Measurements from ENCODE around the gene SYT8. TPM values are rescaled to one million over a fixed set of nuclear protein-coding genes. Genes with fewer than 3 reads are reported as not detected.

SYT8 gene
- total RNA-seq, 2 experiments from 2014 or later: not detected

DNA sequence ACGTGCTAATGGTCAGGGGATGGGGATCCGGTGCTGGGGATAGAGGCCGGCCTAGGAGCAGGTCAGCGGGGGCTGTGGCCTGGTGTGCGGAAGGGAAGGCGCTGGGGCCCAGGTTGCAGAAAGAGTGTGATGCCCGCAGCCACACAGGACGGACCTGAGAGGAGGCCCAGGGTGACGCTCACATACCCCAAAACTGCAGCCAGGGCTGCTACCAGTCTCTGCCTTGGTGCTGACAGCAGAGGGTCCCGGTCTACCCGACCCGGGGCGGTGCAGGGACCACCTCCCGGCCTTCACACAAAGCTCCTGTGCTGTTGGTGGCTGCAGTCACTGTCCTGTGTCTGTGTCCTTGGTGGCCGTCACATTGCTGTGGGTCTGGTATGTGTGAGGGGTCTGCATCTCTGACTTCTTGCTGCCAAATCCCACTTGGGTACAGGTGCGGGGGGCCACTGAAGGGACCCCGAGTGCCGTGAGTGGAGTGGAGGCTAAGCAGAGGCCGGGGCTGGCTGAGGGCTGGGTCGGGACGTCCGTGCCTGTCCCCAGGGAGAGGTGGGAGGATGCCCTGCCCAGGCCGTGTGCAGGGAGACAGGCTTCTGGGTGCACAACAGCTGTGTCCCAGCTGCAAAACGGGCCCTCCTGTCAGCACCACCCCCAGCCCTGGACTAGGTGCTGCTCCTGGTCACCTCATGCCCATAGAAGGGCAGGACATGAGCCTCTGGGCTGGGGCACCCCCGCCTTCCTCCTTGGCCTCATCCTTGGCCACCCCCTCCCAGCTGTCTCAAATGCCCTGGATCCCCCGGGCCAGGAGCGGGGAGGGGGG lies 19.6 kb downstream of the SYT8 start:
- DNase-seq (ENCODE audit: low spot score): peak; percentile 78
- intact Hi-C loops (cut with micrococcal nuclease; ENCODE audit: unreplicated experiment): loop anchor here (2.0 to 5.0 kb wide), 3 partner anchors 28 to 533 kb away; no protein-coding TSS in a partner anchor
- CTCF ChIA-PET (ENCODE audit: unreplicated experiment): interaction anchor here (1.1 kb wide), 1 partner anchor 14 kb away, joined by 10 read pairs; no protein-coding TSS in a partner anchor

DNA sequence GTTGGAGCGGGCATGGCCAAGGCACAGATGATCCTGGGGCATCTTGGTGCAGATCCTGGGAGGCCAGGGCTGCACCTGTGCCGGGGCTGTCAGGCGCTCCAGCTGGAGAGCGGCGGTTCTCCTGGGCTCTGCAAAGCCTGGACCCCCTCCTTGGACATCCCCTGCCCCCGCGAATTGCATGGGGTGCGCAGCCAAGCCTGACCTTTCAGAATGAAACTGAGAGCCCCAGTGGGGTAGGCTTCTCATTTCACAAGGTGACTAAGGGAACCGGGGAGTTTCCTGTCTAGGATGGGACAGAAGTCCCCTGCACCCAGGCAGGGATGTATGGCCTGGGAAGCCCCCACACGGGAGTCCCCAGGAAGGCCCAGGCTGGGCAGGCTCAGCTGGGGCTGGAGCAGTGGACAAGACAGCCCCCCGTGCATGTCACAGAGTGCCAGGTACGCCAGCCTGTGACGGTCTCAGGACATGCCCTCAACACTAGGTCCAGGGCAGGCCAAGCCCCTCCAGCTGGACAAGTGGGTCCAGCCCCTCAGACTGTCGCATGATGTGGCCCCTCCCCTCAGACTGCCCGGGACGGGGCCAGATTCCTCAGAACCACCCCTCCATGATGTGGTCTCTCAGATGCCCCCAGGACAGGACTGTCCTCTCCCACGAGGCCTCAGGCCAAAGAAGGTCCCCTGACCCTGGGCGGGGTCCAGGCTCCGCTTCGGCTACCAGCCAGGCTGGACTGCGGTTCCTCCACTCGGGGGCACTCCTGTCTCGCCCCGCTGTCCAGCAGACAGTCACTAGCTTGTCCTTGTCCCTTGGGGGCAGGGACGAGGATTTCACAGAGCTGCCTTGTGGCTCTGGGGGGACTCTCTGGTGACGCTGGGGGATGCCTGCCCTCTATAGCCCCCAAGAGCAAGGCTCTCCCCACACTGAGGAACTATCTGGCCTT lies 20.4 kb downstream of the SYT8 start:
- H3K79me2 ChIP-seq (ENCODE audit: insufficient read depth, low read depth, low read length): peaks cover 29% of the 10 kb centered on the region
- peak overlapping the region; percentile 96 for H3K27ac ChIP-seq (ENCODE audit: low read depth, low read length, poor library complexity, severe bottlenecking)
- H3K4me2 ChIP-seq (ENCODE audit: low read length): peak overlapping the region; percentile 85
- peaks cover 45% of the 10 kb centered on the region for H3K4me1 ChIP-seq (ENCODE audit: insufficient read depth, low read length, poor library complexity, severe bottlenecking)
- TF ChIP-seq, protein P1, sequence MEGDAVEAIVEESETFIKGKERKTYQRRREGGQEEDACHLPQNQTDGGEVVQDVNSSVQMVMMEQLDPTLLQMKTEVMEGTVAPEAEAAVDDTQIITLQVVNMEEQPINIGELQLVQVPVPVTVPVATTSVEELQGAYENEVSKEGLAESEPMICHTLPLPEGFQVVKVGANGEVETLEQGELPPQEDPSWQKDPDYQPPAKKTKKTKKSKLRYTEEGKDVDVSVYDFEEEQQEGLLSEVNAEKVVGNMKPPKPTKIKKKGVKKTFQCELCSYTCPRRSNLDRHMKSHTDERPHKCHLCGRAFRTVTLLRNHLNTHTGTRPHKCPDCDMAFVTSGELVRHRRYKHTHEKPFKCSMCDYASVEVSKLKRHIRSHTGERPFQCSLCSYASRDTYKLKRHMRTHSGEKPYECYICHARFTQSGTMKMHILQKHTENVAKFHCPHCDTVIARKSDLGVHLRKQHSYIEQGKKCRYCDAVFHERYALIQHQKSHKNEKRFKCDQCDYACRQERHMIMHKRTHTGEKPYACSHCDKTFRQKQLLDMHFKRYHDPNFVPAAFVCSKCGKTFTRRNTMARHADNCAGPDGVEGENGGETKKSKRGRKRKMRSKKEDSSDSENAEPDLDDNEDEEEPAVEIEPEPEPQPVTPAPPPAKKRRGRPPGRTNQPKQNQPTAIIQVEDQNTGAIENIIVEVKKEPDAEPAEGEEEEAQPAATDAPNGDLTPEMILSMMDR (conservative IDR thresholded peaks at IDR 0.05; ENCODE audit: low read length): no peak
- no peak for TF ChIP-seq EZH2phosphoT487 (IDR thresholded peaks at IDR 0.05; ENCODE audit: borderline replicate concordance, low read depth, low read length)
- DNase-seq (ENCODE audit: low spot score): peak; percentile 34
- ChIA-PET CTCF (ENCODE audit: unreplicated experiment) (no interaction called here), POLR2A (interaction anchor here (0.6 kb wide), 1 partner anchor 22 kb away, joined by 3 read pairs; no protein-coding TSS in a partner anchor)
- H3K9me3 ChIP-seq (ENCODE audit: low read length): no peaks in the 10 kb centered on the region
- H4K20me1 ChIP-seq (ENCODE audit: insufficient read depth, low read length): peaks cover 10% of the 10 kb centered on the region
- no TSS peak for BruUV-seq (replicated peaks)
- intact Hi-C loops (cut with micrococcal nuclease; ENCODE audit: unreplicated experiment): loop anchor here (2.0 to 5.0 kb wide), 3 partner anchors 28 to 532 kb away; no protein-coding TSS in a partner anchor
- no peak overlapping the region for H2AFZ ChIP-seq (ENCODE audit: low read length)
- no peaks in the 10 kb centered on the region for H3K9me2 ChIP-seq (ENCODE audit: insufficient read depth, low read length)
- peak overlapping the region; percentile 93 for H3K4me3 ChIP-seq (ENCODE audit: low read depth, low read length, poor library complexity, severe bottlenecking)
- peaks cover 4% of the 10 kb centered on the region; the same call in 1 of the 2 replicates for H3K36me3 ChIP-seq (ENCODE audit: insufficient read depth, low read length)

More for the DNA sequence above, 19.6 kb downstream of the SYT8 start:
- H3K9me2 ChIP-seq (ENCODE audit: insufficient read depth, low read length): no peaks in the 10 kb centered on the region
- H3K27ac ChIP-seq (ENCODE audit: low read depth, low read length, poor library complexity, severe bottlenecking): peak overlapping the region; percentile 96
- no peak overlapping the region for H2AFZ ChIP-seq (ENCODE audit: low read length)
- TF ChIP-seq, protein P1 (conservative IDR thresholded peaks at IDR 0.05; ENCODE audit: low read length): no peak
- no peak for TF ChIP-seq EZH2phosphoT487 (IDR thresholded peaks at IDR 0.05; ENCODE audit: borderline replicate concordance, low read depth, low read length)
- BruUV-seq (replicated peaks): no TSS peak
- H3K4me1 ChIP-seq (ENCODE audit: insufficient read depth, low read length, poor library complexity, severe bottlenecking): peaks cover 53% of the 10 kb centered on the region
- peaks cover 29% of the 10 kb centered on the region for H3K79me2 ChIP-seq (ENCODE audit: insufficient read depth, low read depth, low read length)
- no peaks in the 10 kb centered on the region for H3K9me3 ChIP-seq (ENCODE audit: low read length)
- peaks cover 10% of the 10 kb centered on the region for H4K20me1 ChIP-seq (ENCODE audit: insufficient read depth, low read length)
- POLR2A ChIA-PET: interaction anchor here (0.6 kb wide), 1 partner anchor 22 kb away, joined by 3 read pairs; no protein-coding TSS in a partner anchor
- H3K4me3 ChIP-seq (ENCODE audit: low read depth, low read length, poor library complexity, severe bottlenecking): peak overlapping the region; percentile 93
- H3K36me3 ChIP-seq (ENCODE audit: insufficient read depth, low read length): no peaks in the 10 kb centered on the region; the same call in 1 of the 2 replicates
- peak overlapping the region; percentile 85 for H3K4me2 ChIP-seq (ENCODE audit: low read length)
